C4-2B (cell line): ENCODE results near the gene CAST.

ENCODE experiments used
- CTCF ChIP-seq: fragments of 450-650 bp; conservative IDR thresholded peaks from 2 replicates; pipeline ENCODE4 v1.5.1; 2017; ENCODE audit warnings: mild to moderate bottlenecking
- ZFX ChIP-seq: fragments of 450-650 bp; IDR thresholded peaks from 2 replicates; pipeline ENCODE4 v1.6.1; 2017

DNA sequence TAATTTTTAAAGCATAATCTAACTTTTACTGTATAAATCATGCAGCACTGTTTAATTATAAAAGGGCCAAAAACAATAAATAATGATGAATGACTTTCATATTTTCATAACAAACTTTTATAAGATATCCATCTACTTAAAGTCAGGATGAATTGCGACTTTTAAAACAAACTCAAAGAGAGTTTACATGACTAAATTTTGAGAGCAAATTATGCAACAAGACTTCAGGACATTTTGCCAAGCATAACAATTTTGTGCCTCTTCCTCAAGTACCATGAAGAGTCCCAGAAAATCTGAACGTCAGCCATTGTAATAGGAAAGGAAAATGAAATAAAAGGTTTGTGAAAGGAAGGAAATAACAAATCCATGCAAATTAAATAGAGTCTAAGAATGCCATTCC, 121.2 kb downstream of the CAST start:
- TF ChIP-seq CTCF: no peak
- TF ChIP-seq ZFX: no peak
